ENCODE measurements around the gene MBD3L3.
"Not testable (repeated sequence)": the region's sequence is repeated elsewhere in the genome, so short reads cannot be mapped to it uniquely, and the experiment has no call there.

DNA sequence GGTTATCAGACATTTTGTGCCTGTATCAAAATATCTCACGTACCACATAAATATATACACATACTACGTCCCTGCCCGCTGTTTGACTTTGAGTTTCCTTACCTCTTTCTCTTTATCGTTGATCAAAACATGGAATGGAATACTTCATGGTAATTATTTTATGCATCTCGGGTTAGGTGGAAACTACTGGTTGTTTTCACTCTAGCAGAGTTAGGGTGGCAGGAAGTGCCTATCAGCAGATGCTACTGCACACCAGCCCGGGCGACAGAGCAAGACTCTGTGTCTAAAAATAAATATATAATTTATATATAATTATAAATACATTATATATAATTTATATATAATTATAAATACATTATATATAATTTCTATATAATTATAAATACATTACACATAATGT is 5.6 kb downstream of the MBD3L3 start:
- not testable (repeated sequence) for TF ChIP-seq POLR2A (IDR thresholded peaks at IDR 0.05; ENCODE audit: low read length); EP300 (IDR thresholded peaks at IDR 0.05)
- TF ChIP-seq, protein P1, sequence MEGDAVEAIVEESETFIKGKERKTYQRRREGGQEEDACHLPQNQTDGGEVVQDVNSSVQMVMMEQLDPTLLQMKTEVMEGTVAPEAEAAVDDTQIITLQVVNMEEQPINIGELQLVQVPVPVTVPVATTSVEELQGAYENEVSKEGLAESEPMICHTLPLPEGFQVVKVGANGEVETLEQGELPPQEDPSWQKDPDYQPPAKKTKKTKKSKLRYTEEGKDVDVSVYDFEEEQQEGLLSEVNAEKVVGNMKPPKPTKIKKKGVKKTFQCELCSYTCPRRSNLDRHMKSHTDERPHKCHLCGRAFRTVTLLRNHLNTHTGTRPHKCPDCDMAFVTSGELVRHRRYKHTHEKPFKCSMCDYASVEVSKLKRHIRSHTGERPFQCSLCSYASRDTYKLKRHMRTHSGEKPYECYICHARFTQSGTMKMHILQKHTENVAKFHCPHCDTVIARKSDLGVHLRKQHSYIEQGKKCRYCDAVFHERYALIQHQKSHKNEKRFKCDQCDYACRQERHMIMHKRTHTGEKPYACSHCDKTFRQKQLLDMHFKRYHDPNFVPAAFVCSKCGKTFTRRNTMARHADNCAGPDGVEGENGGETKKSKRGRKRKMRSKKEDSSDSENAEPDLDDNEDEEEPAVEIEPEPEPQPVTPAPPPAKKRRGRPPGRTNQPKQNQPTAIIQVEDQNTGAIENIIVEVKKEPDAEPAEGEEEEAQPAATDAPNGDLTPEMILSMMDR (IDR thresholded peaks at IDR 0.05): not testable (repeated sequence)

Measured in A549 (cell line).